GM12878 (cell line): ENCODE results near the gene PRDM16.

Experiments
- CHD4 ChIP-seq: fragments of 200-600 bp; sonication (generic); IDR thresholded peaks from 2 replicates; pipeline ENCODE4 v1.6.1; 2016; ENCODE audit warnings: mild to moderate bottlenecking
- E2F4 ChIP-seq: IDR thresholded peaks from 2 replicates; pipeline ENCODE4 v1.6.1; 2012; ENCODE audit warnings: low read depth, low read length, improper control_type of control experiment
- EGR1 ChIP-seq, 2 experiments: IDR thresholded peaks; 1 replicate in 1 of 2; 2 replicates in 1 of 2; pipeline ENCODE4 v1.6.1; 2011 to 2012; ENCODE audit warnings: low read depth in 2 of 2, low read length in 2 of 2, borderline replicate concordance in 1 of 2, mild to moderate bottlenecking in 1 of 2, moderate library complexity in 1 of 2
- ETV6 ChIP-seq, 2 experiments: fragments of 450-650 bp in 1 of 2; IDR thresholded peaks in 1 of 2; conservative IDR thresholded peaks in 1 of 2; 2 replicates each; pipeline ENCODE4 v1.6.1; 2014; ENCODE audit warnings: antibody characterized with exemption in 1 of 2, borderline replicate concordance in 1 of 2, low read depth in 1 of 2, mild to moderate bottlenecking in 1 of 2, moderate library complexity in 1 of 2
- JUND ChIP-seq: IDR thresholded peaks from 2 replicates; pipeline ENCODE4 v1.6.1; 2012; ENCODE audit warnings: low read depth, mild to moderate bottlenecking, low read length, improper control_type of control experiment, moderate library complexity
- PAX5 ChIP-seq: IDR thresholded peaks from 2 replicates; pipeline ENCODE4 v1.6.1; 2011; ENCODE audit warnings: low read depth, low read length, borderline replicate concordance
- POLR2A ChIP-seq: IDR thresholded peaks from 2 replicates; pipeline ENCODE4 v1.6.1; 2011; ENCODE audit warnings: low read depth, mild to moderate bottlenecking, low read length
- SMAD1 ChIP-seq: fragments of 450-650 bp; IDR thresholded peaks from 2 replicates; pipeline ENCODE4 v1.6.1; 2018; ENCODE audit warnings: mild to moderate bottlenecking, low read depth; ENCODE audit not compliant: partially characterized antibody
- SMC3 ChIP-seq: IDR thresholded peaks from 2 replicates; pipeline ENCODE4 v1.6.1; 2011; ENCODE audit warnings: low read length, improper control_type of control experiment, borderline replicate concordance
- SREBF2 ChIP-seq: IDR thresholded peaks from 2 replicates; pipeline ENCODE4 v1.6.1; 2012; ENCODE audit warnings: mild to moderate bottlenecking, low read length
- TAF1 ChIP-seq: IDR thresholded peaks from 2 replicates; pipeline ENCODE4 v1.6.1; 2011; ENCODE audit warnings: mild to moderate bottlenecking, low read depth, low read length, borderline replicate concordance
- YY1 ChIP-seq: IDR thresholded peaks from 2 replicates; pipeline ENCODE4 v1.6.1; 2011; ENCODE audit warnings: low read depth, mild to moderate bottlenecking, low read length
- TF ChIP-seq, protein P1 (sequence below), 3 experiments: IDR thresholded peaks in 2 of 3; conservative IDR thresholded peaks in 1 of 3; 2 replicates each; pipeline ENCODE4 v1.5.1; 2011; ENCODE audit warnings: low read depth in 3 of 3, low read length in 3 of 3, mild to moderate bottlenecking in 3 of 3, control low read depth in 2 of 3, moderate library complexity in 2 of 3, inconsistent platforms in 1 of 3, mixed read lengths in 1 of 3; ENCODE audit not compliant: control insufficient read depth in 2 of 3, insufficient read depth in 1 of 3; ENCODE audit errors: extremely low read depth in 1 of 3
- TF ChIP-seq, protein P2 (sequence below): IDR thresholded peaks from 2 replicates; pipeline ENCODE4 v1.6.1; 2012; ENCODE audit warnings: improper control_type of control experiment, low read depth, low read length; ENCODE audit not compliant: insufficient replicate concordance

DNA sequence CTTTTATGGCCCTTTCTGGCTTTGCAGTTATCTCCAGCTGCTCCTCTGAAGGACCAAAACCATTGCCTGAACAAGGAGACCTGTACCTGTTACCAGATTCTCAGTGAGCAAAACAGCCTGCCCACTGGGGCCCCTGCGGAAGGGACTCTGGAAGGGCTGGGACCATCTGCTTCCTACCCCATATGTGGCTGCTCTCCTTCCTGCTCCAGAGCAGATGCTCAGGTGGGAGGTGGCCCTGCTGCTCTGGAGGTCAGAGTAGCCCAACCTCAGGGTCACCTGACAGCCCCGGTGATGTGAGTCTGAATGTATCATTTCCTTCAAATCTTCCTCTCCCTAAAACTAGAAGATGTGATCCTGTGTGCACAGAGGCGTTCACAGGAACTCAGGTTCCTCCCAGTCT, 33.6 kb downstream of the PRDM16 start:
- TF ChIP-seq E2F4 (no peak), EGR1 (IDR thresholded peaks at IDR 0.05; ENCODE audit: borderline replicate concordance in 1 of 2, low read depth in 2 of 2, low read length in 2 of 2) (no peak), JUND (no peak), CHD4 (no peak), POLR2A (no peak), TAF1 (no peak), PAX5 (no peak), ETV6 (conservative IDR thresholded peaks at IDR 0.05 in 1 of 2, IDR thresholded peaks at IDR 0.05 in 1 of 2; ENCODE audit: borderline replicate concordance in 1 of 2, low read depth in 1 of 2) (no peak), SMAD1 (no peak), YY1 (no peak), SREBF2 (no peak), SMC3 (no peak)
- TF ChIP-seq, protein P1, sequence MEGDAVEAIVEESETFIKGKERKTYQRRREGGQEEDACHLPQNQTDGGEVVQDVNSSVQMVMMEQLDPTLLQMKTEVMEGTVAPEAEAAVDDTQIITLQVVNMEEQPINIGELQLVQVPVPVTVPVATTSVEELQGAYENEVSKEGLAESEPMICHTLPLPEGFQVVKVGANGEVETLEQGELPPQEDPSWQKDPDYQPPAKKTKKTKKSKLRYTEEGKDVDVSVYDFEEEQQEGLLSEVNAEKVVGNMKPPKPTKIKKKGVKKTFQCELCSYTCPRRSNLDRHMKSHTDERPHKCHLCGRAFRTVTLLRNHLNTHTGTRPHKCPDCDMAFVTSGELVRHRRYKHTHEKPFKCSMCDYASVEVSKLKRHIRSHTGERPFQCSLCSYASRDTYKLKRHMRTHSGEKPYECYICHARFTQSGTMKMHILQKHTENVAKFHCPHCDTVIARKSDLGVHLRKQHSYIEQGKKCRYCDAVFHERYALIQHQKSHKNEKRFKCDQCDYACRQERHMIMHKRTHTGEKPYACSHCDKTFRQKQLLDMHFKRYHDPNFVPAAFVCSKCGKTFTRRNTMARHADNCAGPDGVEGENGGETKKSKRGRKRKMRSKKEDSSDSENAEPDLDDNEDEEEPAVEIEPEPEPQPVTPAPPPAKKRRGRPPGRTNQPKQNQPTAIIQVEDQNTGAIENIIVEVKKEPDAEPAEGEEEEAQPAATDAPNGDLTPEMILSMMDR (IDR thresholded peaks at IDR 0.05 in 2 of 3, conservative IDR thresholded peaks at IDR 0.05 in 1 of 3; ENCODE audit: control insufficient read depth in 2 of 3, extremely low read depth in 1 of 3, insufficient read depth in 1 of 3, low read depth in 3 of 3, low read length in 3 of 3), result no peak
- TF ChIP-seq, protein P2, sequence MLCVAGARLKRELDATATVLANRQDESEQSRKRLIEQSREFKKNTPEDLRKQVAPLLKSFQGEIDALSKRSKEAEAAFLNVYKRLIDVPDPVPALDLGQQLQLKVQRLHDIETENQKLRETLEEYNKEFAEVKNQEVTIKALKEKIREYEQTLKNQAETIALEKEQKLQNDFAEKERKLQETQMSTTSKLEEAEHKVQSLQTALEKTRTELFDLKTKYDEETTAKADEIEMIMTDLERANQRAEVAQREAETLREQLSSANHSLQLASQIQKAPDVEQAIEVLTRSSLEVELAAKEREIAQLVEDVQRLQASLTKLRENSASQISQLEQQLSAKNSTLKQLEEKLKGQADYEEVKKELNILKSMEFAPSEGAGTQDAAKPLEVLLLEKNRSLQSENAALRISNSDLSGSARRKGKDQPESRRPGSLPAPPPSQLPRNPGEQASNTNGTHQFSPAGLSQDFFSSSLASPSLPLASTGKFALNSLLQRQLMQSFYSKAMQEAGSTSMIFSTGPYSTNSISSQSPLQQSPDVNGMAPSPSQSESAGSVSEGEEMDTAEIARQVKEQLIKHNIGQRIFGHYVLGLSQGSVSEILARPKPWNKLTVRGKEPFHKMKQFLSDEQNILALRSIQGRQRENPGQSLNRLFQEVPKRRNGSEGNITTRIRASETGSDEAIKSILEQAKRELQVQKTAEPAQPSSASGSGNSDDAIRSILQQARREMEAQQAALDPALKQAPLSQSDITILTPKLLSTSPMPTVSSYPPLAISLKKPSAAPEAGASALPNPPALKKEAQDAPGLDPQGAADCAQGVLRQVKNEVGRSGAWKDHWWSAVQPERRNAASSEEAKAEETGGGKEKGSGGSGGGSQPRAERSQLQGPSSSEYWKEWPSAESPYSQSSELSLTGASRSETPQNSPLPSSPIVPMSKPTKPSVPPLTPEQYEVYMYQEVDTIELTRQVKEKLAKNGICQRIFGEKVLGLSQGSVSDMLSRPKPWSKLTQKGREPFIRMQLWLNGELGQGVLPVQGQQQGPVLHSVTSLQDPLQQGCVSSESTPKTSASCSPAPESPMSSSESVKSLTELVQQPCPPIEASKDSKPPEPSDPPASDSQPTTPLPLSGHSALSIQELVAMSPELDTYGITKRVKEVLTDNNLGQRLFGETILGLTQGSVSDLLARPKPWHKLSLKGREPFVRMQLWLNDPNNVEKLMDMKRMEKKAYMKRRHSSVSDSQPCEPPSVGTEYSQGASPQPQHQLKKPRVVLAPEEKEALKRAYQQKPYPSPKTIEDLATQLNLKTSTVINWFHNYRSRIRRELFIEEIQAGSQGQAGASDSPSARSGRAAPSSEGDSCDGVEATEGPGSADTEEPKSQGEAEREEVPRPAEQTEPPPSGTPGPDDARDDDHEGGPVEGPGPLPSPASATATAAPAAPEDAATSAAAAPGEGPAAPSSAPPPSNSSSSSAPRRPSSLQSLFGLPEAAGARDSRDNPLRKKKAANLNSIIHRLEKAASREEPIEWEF, result no peak
